ENCODE measurements around the gene MLPH.

MLPH gene

DNA sequence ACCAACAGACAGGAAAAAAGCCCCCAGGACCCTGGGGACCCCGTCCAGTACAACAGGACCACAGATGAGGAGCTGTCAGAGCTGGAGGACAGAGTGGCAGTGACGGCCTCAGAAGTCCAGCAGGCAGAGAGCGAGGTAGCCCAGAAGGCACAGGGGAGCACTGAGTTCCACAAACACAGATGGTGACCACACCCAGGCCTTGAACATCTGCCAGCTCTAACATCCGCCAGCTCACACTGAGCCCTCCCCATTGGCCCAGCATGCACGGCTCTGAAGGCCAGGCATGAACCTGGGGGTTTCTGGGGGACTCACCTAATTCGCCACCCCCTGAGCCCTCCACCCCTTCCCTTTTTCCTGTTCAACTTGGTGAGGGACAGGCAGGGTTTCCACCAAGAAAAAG is 53.8 kb downstream of the MLPH start:
- H4K20me1 ChIP-seq (ENCODE audit: insufficient read depth, low read length) = no peaks in the 10 kb centered on the region
- no peak for TF ChIP-seq EZH2 (IDR thresholded peaks at IDR 0.05; ENCODE audit: borderline replicate concordance, low read depth, low read length, severe bottlenecking)
- TF ChIP-seq, protein P1, sequence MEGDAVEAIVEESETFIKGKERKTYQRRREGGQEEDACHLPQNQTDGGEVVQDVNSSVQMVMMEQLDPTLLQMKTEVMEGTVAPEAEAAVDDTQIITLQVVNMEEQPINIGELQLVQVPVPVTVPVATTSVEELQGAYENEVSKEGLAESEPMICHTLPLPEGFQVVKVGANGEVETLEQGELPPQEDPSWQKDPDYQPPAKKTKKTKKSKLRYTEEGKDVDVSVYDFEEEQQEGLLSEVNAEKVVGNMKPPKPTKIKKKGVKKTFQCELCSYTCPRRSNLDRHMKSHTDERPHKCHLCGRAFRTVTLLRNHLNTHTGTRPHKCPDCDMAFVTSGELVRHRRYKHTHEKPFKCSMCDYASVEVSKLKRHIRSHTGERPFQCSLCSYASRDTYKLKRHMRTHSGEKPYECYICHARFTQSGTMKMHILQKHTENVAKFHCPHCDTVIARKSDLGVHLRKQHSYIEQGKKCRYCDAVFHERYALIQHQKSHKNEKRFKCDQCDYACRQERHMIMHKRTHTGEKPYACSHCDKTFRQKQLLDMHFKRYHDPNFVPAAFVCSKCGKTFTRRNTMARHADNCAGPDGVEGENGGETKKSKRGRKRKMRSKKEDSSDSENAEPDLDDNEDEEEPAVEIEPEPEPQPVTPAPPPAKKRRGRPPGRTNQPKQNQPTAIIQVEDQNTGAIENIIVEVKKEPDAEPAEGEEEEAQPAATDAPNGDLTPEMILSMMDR (IDR thresholded peaks at IDR 0.05; ENCODE audit: borderline replicate concordance, extremely low read depth, low read length, poor library complexity, severe bottlenecking) = no peak
- ATAC-seq (ENCODE audit: insufficient read depth, low read depth) (no peak), DNase-seq (no peak)
- no peak overlapping the region for H3K27ac ChIP-seq (ENCODE audit: low read length)
- H3K4me2 ChIP-seq (ENCODE audit: insufficient read depth, low read length) = no peak overlapping the region
- no peaks in the 10 kb centered on the region for H3K36me3 ChIP-seq (ENCODE audit: insufficient read depth, low read length)
- no peaks in the 10 kb centered on the region for H3K27me3 ChIP-seq (ENCODE audit: insufficient read depth, low read length, poor library complexity)
- H3K9ac ChIP-seq (ENCODE audit: low read depth, low read length) = no peak overlapping the region
- no peaks in the 10 kb centered on the region for H3K4me1 ChIP-seq (ENCODE audit: insufficient read depth, low read length)
- no peak overlapping the region for H3K4me3 ChIP-seq (ENCODE audit: low read depth in 1 of 2, low read length in 2 of 2)
- H3K79me2 ChIP-seq (ENCODE audit: insufficient read depth, low read length) = no peaks in the 10 kb centered on the region
- H3K9me3 ChIP-seq (ENCODE audit: insufficient read depth, low read length, severe bottlenecking) = no peaks in the 10 kb centered on the region
- H2AFZ ChIP-seq (ENCODE audit: low read depth, low read length) = no peak overlapping the region

DNA sequence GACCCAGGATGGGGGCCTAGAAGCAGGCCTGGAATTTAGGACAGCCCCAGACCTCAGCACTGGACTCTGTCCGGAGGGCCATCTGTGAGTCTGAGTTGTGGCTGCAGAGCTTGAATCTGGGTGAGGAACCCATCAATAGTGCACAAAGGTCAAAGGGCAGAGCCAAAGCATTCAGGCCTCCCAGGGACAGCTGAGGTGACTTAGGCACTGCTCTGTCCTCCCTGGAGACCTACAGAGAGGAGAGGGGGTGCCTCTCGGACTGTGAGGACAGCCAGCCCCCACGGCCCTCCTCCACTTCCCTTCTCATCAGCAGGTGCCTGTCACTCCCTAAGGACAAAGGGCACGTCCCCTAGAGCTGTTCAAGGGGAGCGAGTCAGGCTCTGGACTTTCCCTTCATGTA is 54.2 kb downstream of the MLPH start:
- no peak for DNase-seq
- H2AFZ ChIP-seq (ENCODE audit: low read depth, low read length) = no peak overlapping the region

DNA sequence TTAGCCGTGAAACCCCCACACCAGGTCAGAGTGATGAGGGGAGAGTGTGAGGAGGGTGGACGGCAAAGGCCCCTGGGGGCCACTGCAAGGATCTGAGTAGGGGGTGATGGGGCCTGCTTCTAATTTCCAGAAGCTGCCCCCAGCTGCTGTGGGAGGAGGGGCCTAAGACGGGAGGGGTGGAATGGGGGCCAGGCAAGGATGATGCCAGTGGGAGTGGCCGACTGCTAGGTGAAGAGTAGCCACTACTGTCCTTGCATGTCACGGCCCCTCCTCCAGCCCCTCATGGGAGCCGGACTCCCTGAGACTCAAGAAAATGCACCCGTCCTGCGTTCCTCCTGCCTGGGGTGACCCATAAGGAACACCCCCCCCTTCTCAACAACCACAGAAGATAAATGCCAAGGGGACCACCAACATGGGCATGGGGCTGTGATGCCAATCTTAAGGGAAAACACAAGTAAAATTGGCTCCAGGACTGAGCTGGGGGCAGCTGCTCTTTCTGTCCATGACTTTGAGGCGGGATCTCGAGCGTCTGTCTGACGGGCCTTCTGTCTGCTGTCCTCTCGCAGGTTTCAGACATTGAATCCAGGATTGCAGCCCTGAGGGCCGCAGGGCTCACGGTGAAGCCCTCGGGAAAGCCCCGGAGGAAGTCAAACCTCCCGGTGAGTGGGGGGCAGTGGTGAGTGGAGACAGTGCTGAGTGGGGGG is 55.1 kb downstream of the MLPH start:
- H3K4me1 ChIP-seq (ENCODE audit: insufficient read depth, low read length) = no peaks in the 10 kb centered on the region
- no peak for DNase-seq
- H2AFZ ChIP-seq (ENCODE audit: low read depth, low read length) = no peak overlapping the region
- H3K79me2 ChIP-seq (ENCODE audit: insufficient read depth, low read length) = no peaks in the 10 kb centered on the region
- H3K4me3 ChIP-seq (ENCODE audit: low read depth in 1 of 2, low read length in 2 of 2) = no peak overlapping the region
- H3K36me3 ChIP-seq (ENCODE audit: insufficient read depth, low read length) = no peaks in the 10 kb centered on the region
- no peak overlapping the region for H3K9ac ChIP-seq (ENCODE audit: low read depth, low read length)
- H3K27me3 ChIP-seq (ENCODE audit: insufficient read depth, low read length, poor library complexity) = no peaks in the 10 kb centered on the region
- no peak for TF ChIP-seq EZH2 (IDR thresholded peaks at IDR 0.05; ENCODE audit: borderline replicate concordance, low read depth, low read length, severe bottlenecking)
- TF ChIP-seq, protein P1 (IDR thresholded peaks at IDR 0.05; ENCODE audit: borderline replicate concordance, extremely low read depth, low read length, poor library complexity, severe bottlenecking) = no peak
- H3K9me3 ChIP-seq (ENCODE audit: insufficient read depth, low read length, severe bottlenecking) = no peaks in the 10 kb centered on the region
- H3K27ac ChIP-seq (ENCODE audit: low read length) = no peak overlapping the region
- H3K4me2 ChIP-seq (ENCODE audit: insufficient read depth, low read length) = no peak overlapping the region
- 0 out of 2 replicates have a peak, but pooled peaks cover 5% of the 10 kb centered on the region for H4K20me1 ChIP-seq (ENCODE audit: insufficient read depth, low read length)
- no peak for ATAC-seq (ENCODE audit: insufficient read depth, low read depth)

More for the DNA sequence above, 54.2 kb downstream of the MLPH start:
- Histone ChIP-seq H3K27me3 (ENCODE audit: insufficient read depth, low read length, poor library complexity) (no peaks in the 10 kb centered on the region), H3K4me2 (ENCODE audit: insufficient read depth, low read length) (no peak overlapping the region), H3K4me3 (ENCODE audit: low read depth in 1 of 2, low read length in 2 of 2) (no peak overlapping the region), H3K36me3 (ENCODE audit: insufficient read depth, low read length) (no peaks in the 10 kb centered on the region), H3K9me3 (ENCODE audit: insufficient read depth, low read length, severe bottlenecking) (no peaks in the 10 kb centered on the region), H4K20me1 (ENCODE audit: insufficient read depth, low read length) (0 out of 2 replicates have a peak, but pooled peaks cover under 1% of the 10 kb centered on the region), H3K79me2 (ENCODE audit: insufficient read depth, low read length) (no peaks in the 10 kb centered on the region), H3K9ac (ENCODE audit: low read depth, low read length) (no peak overlapping the region), H3K4me1 (ENCODE audit: insufficient read depth, low read length) (no peaks in the 10 kb centered on the region), H3K27ac (ENCODE audit: low read length) (no peak overlapping the region)
- TF ChIP-seq, protein P1 (IDR thresholded peaks at IDR 0.05; ENCODE audit: borderline replicate concordance, extremely low read depth, low read length, poor library complexity, severe bottlenecking) = no peak
- TF ChIP-seq EZH2 (IDR thresholded peaks at IDR 0.05; ENCODE audit: borderline replicate concordance, low read depth, low read length, severe bottlenecking) = no peak
- no peak for ATAC-seq (ENCODE audit: insufficient read depth, low read depth)

All from DND-41 (cell line).